SK-N-SH (cell line): ENCODE measurements around the gene ZNF784. TPM values are rescaled to one million over a fixed set of nuclear protein-coding genes. Genes with fewer than 3 reads are reported as not detected.

ENCODE experiments used
- CTCF ChIA-PET: fragments of 300-600, 350-600 bp; formaldehyde crosslinking; extraction: SDS; loops from one replicate; lab custom pipeline; 2021; lab: Yijun Ruan, JAX
- POLR2A ChIA-PET: fragments of 350-600 bp; sonication (Branson Sonifier 250); formaldehyde crosslinking; extraction: SDS; loops from one replicate; lab custom pipeline; 2020; ENCODE audit warnings: antibody characterized with exemption, inconsistent platforms; lab: Yijun Ruan, JAX
- DNase-seq: peaks from one replicate; pipeline ENCODE4 v3.0.0; 2012
- H2AFZ ChIP-seq: fragments of 200-600 bp; sonication (generic); 2 replicates; pipeline ENCODE4 v1.8.1; 2016; ENCODE audit warnings: antibody characterized with exemption, mild to moderate bottlenecking, low read depth
- H3F3A ChIP-seq: fragments of 200-600 bp; sonication (generic); replicated peaks from 2 replicates; pipeline ENCODE3; 2016; ENCODE audit warnings: antibody characterized with exemption, mild to moderate bottlenecking; ENCODE audit not compliant: insufficient read depth
- H3K27ac ChIP-seq, 2 experiments: fragments of 200-500 bp in 1 of 2; fragments of 200-600 bp in 1 of 2; sonication (Bioruptor generic) in 1 of 2; sonication (generic), shearing (Covaris generic) in 1 of 2; 2 replicates each; pipeline versions ENCODE4 v1.5.1 to v1.6.1; 2014 to 2016; ENCODE audit warnings: low read depth in 2 of 2, inconsistent platforms in 1 of 2, low read length in 1 of 2, mild to moderate bottlenecking in 1 of 2, mixed read lengths in 1 of 2
- H3K27me3 ChIP-seq: fragments of 200-600 bp; sonication (generic), shearing (Covaris generic); 2 replicates; pipeline ENCODE4 v1.6.1; 2016; ENCODE audit warnings: mixed run types; ENCODE audit not compliant: insufficient read depth
- H3K36me3 ChIP-seq, 2 experiments: fragments of 200-500 bp in 1 of 2; fragments of 200-600 bp in 1 of 2; sonication (Bioruptor generic) in 1 of 2; sonication (generic) in 1 of 2; replicated peaks in 1 of 2; 2 replicates each; pipeline versions ENCODE3 to v1.5.1; 2014 to 2016; ENCODE audit warnings: low read length in 1 of 2, mild to moderate bottlenecking in 1 of 2; ENCODE audit not compliant: insufficient read depth in 2 of 2, control insufficient read depth in 1 of 2
- H3K4me1 ChIP-seq, 2 experiments: fragments of 200-500 bp in 1 of 2; fragments of 200-600 bp in 1 of 2; sonication (Bioruptor generic) in 1 of 2; sonication (generic), shearing (Covaris generic) in 1 of 2; 2 replicates each; pipeline versions ENCODE4 v1.5.1 to v1.6.1; 2014 to 2016; ENCODE audit warnings: low read depth in 1 of 2, low read length in 1 of 2, mixed run types in 1 of 2; ENCODE audit not compliant: insufficient read depth in 2 of 2, control insufficient read depth in 1 of 2
- H3K4me2 ChIP-seq: fragments of 200-600 bp; sonication (generic), shearing (Covaris generic); 2 replicates; pipeline ENCODE4 v1.6.1; 2017; ENCODE audit warnings: mixed run types
- H3K4me3 ChIP-seq, 2 experiments: fragments of 200-500 bp in 1 of 2; fragments of 200-600 bp in 1 of 2; sonication (Bioruptor generic) in 1 of 2; sonication (generic), shearing (Covaris generic) in 1 of 2; 2 replicates each; pipeline versions ENCODE4 v1.5.1 to v1.8.1; 2014 to 2016; ENCODE audit warnings: low read depth in 2 of 2, inconsistent platforms in 1 of 2, low read length in 1 of 2, mild to moderate bottlenecking in 1 of 2, mixed read lengths in 1 of 2, moderate library complexity in 1 of 2
- H3K79me2 ChIP-seq: fragments of 200-600 bp; sonication (generic); 2 replicates; pipeline ENCODE4 v1.8.1; 2017; ENCODE audit warnings: mild to moderate bottlenecking; ENCODE audit not compliant: insufficient read depth
- H3K9ac ChIP-seq: fragments of 200-600 bp; sonication (generic); 2 replicates; pipeline ENCODE4 v1.6.1; 2017; ENCODE audit warnings: mixed run types
- H3K9me2 ChIP-seq: fragments of 200-600 bp; sonication (generic); 2 replicates; pipeline ENCODE4 v1.6.1; 2017; ENCODE audit warnings: mixed run types
- H3K9me3 ChIP-seq: fragments of 200-600 bp; sonication (generic); 2 replicates; pipeline ENCODE4 v1.6.1; 2017; ENCODE audit warnings: mixed run types, mild to moderate bottlenecking, moderate library complexity
- H4K20me1 ChIP-seq: fragments of 200-600 bp; sonication (generic); 2 replicates; pipeline ENCODE4 v1.6.1; 2017; ENCODE audit warnings: mild to moderate bottlenecking, mixed run types; ENCODE audit not compliant: insufficient read depth
- CHD2 ChIP-seq: fragments of 150-350 bp; IDR thresholded peaks from 2 replicates; pipeline ENCODE4 v1.6.1; 2018; ENCODE audit warnings: low read length; ENCODE audit not compliant: partially characterized antibody
- ELF1 ChIP-seq: IDR thresholded peaks from 2 replicates; pipeline ENCODE4 v1.4.0; 2012
- EP300 ChIP-seq, 2 experiments: IDR thresholded peaks; 2 replicates each; pipeline versions ENCODE4 v1.4.0 to v1.6.1; 2012; ENCODE audit warnings: borderline replicate concordance in 1 of 2, low read depth in 1 of 2, low read length in 1 of 2
- FOSL2 ChIP-seq: IDR thresholded peaks from 2 replicates; pipeline ENCODE4 v1.4.0; 2012; ENCODE audit warnings: low read depth, mild to moderate bottlenecking, moderate library complexity, borderline replicate concordance
- FOXJ3 ChIP-seq: sonication (generic); formaldehyde crosslinking; IDR thresholded peaks from 2 replicates; pipeline ENCODE4 v1.5.1; 2020; ENCODE audit warnings: mild to moderate bottlenecking, missing genetic modification reagents
- FOXM1 ChIP-seq: IDR thresholded peaks from 2 replicates; pipeline ENCODE4 v1.4.0; 2012; ENCODE audit warnings: low read depth, mild to moderate bottlenecking
- IRF3 ChIP-seq: fragments of 150-350 bp; IDR thresholded peaks from 2 replicates; pipeline ENCODE4 v1.6.1; 2016; ENCODE audit warnings: mild to moderate bottlenecking, low read depth, low read length
- JUND ChIP-seq: IDR thresholded peaks from 2 replicates; pipeline ENCODE4 v1.4.0; 2012
- MAX ChIP-seq: IDR thresholded peaks from 2 replicates; pipeline ENCODE4 v1.4.0; 2012; ENCODE audit warnings: low read depth
- MEF2A ChIP-seq: IDR thresholded peaks from 2 replicates; pipeline ENCODE4 v1.4.0; 2012; ENCODE audit warnings: low read depth, borderline replicate concordance
- MXI1 ChIP-seq: IDR thresholded peaks from 2 replicates; pipeline ENCODE4 v1.6.1; 2012; ENCODE audit warnings: mild to moderate bottlenecking, low read depth, low read length, improper control_type of control experiment
- NFIC ChIP-seq: IDR thresholded peaks from 2 replicates; pipeline ENCODE4 v1.4.0; 2012; ENCODE audit warnings: borderline replicate concordance
- NRF1 ChIP-seq: IDR thresholded peaks from 2 replicates; pipeline ENCODE4 v1.6.1; 2012; ENCODE audit warnings: low read depth, mild to moderate bottlenecking, low read length
- PBX3 ChIP-seq: IDR thresholded peaks from 2 replicates; pipeline ENCODE4; 2012
- RAD21 ChIP-seq: IDR thresholded peaks from 2 replicates; pipeline ENCODE4 v1.6.1; 2012; ENCODE audit warnings: mild to moderate bottlenecking, low read length
- RCOR1 ChIP-seq: fragments of 150-350 bp; IDR thresholded peaks from 2 replicates; pipeline ENCODE4 v1.6.1; 2017; ENCODE audit warnings: antibody characterized with exemption, low read length
- REST ChIP-seq: IDR thresholded peaks from 2 replicates; pipeline ENCODE4 v1.6.1; 2012; ENCODE audit warnings: mild to moderate bottlenecking, low read depth, low read length, moderate library complexity
- SIN3A ChIP-seq: IDR thresholded peaks from 2 replicates; pipeline ENCODE4 v1.6.1; 2012; ENCODE audit warnings: low read depth, mild to moderate bottlenecking, low read length, moderate library complexity, borderline replicate concordance
- SMC3 ChIP-seq: IDR thresholded peaks from 2 replicates; pipeline ENCODE4 v1.6.1; 2012; ENCODE audit warnings: low read depth, low read length, improper control_type of control experiment
- TAF1 ChIP-seq: IDR thresholded peaks from 2 replicates; pipeline ENCODE4 v1.6.1; 2012; ENCODE audit warnings: low read depth, mild to moderate bottlenecking, low read length, moderate library complexity, borderline replicate concordance
- TEAD4 ChIP-seq: IDR thresholded peaks from 2 replicates; pipeline ENCODE4 v1.4.0; 2012; ENCODE audit warnings: mild to moderate bottlenecking, borderline replicate concordance; ENCODE audit not compliant: insufficient read depth
- USF1 ChIP-seq: IDR thresholded peaks from 2 replicates; pipeline ENCODE4 v1.4.0; 2012; ENCODE audit warnings: low read depth, borderline replicate concordance
- USF2 ChIP-seq: fragments of 150-350 bp; IDR thresholded peaks from 2 replicates; pipeline ENCODE4 v1.6.1; 2017; ENCODE audit warnings: antibody characterized with exemption, low read length, low read depth, borderline replicate concordance
- YY1 ChIP-seq: IDR thresholded peaks from 2 replicates; pipeline ENCODE4 v1.4.0; 2012; ENCODE audit warnings: low read depth, mild to moderate bottlenecking
- WGBS: methylation state at CpG from one replicate; pipeline ENCODE4 v1.1.6; 2017; ENCODE audit warnings: low lambda C conversion rate; 5-methylcytosine and 5-hydroxymethylcytosine counted together
- polyA plus RNA-seq, 3 experiments: library from polyadenylated mRNA; depleted of rRNA; stranded (reverse); fragments of >200 nt; gene quantifications; 2 replicates each; pipeline ENCODE4 v1.2.3, GENCODE V29; 2012

ZNF784 gene
- 5.0 and 5.5 TPM in 2 replicates for polyA plus RNA-seq (2012; rRNA removed)
- polyA plus RNA-seq (2012; cell fraction: cytosol; rRNA removed): 2.4 and 3.3 TPM in 2 replicates
- polyA plus RNA-seq (2012; cell fraction: nucleus; rRNA removed): 17.9 and 20.4 TPM in 2 replicates

GRCh38 chr19:55624109-55625003 is at the start of gene ZNF784:
Gene ZNF784, minus strand, starts transcription at chr19:55624566. Its CDS starts 5 bp downstream, at chr19:55624561.
- ChIA-PET POLR2A (interaction anchor here (0.6 to 1.6 kb wide), 10 partner anchors 13 to 371 kb away, joined by 3 to 7 read pairs (median 4); partner anchors contain the start of genes FIZ1, ZNF524 and ZNF628), CTCF (interaction anchor here (1.0 to 4.7 kb wide), 8 partner anchors 9 to 120 kb away, joined by 3 to 30 read pairs (median 5); partner anchors contain the start of gene ZNF865)
- Histone ChIP-seq H3K4me3 (peak within 1 kb of the TSS; percentile 52 to 74), H4K20me1 (no peaks in the 10 kb centered on the region), H3F3A (peaks cover 8% of the 10 kb centered on the region), H3K27me3 (no peaks in the 10 kb centered on the region), H3K9me2 (no peaks in the 10 kb centered on the region), H3K9me3 (no peaks in the 10 kb centered on the region), H3K4me2 (peak within 1 kb of the TSS; percentile 86), H3K36me3 (peaks cover 0 to 3% of the 10 kb centered on the region in 2 experiments), H2AFZ (peak within 1 kb of the TSS; percentile 90), H3K4me1 (peaks cover 0 to 2% of the 10 kb centered on the region in 2 experiments; a peak in 1 of 4 replicates), H3K9ac (peak within 1 kb of the TSS; percentile 84), H3K79me2 (peaks cover 11% of the 10 kb centered on the region; the same call in 1 of the 2 replicates), H3K27ac (peak within 1 kb of the TSS; percentile 87 to 90)
- under 1% methylated on average over 32 of the region's 56 CpGs for WGBS
- DNase-seq: peak; percentile 97
- TF ChIP-seq CHD2 (peak; percentile 55), USF2 (no peak), FOSL2 (no peak), JUND (no peak), ELF1 (no peak), RCOR1 (no peak), IRF3 (no peak), REST (peak; percentile 47; the same call in 1 of the 2 replicates), MAX (peak; percentile 29; the same call in 1 of the 2 replicates), PBX3 (0 out of 2 replicates have a peak, but pooled peaks have one; percentile 3), NRF1 (peak; percentile 74), EP300 (IDR thresholded peaks at IDR 0.05; ENCODE audit: borderline replicate concordance in 1 of 2, low read depth in 1 of 2, low read length in 1 of 2) (no peak), TAF1 (peak; percentile 99), USF1 (no peak), NFIC (no peak), RAD21 (no peak), FOXJ3 (CRISPR knock-in tag) (no peak), SMC3 (no peak), YY1 (peak; percentile 94), FOXM1 (no peak), MEF2A (no peak), SIN3A (peak; percentile 52; the same call in 1 of the 2 replicates), TEAD4 (no peak), MXI1 (no peak)
